Ascending aorta (tissue), 2 donors: ENCODE results near the gene RAB29. TPM values are rescaled to one million over a fixed set of nuclear protein-coding genes. Genes with fewer than 3 reads are reported as not detected.

Source experiments
- DNase-seq, 2 donors: peaks; one replicate each; pipeline ENCODE4 v3.0.0-alpha.2; 2019; ENCODE audit warnings: low spot score in 2 of 2
- H3K27ac ChIP-seq, 2 donors: fragments of 200-600 bp; sonication (generic); one replicate each; pipeline ENCODE4 v1.5.1; 2016 to 2017; ENCODE audit warnings: mild to moderate bottlenecking in 1 of 2
- H3K27me3 ChIP-seq: fragments of 200-600 bp; sonication (generic); one replicate; pipeline ENCODE4 v1.5.1; 2017
- H3K36me3 ChIP-seq, 2 donors: fragments of 200-600 bp; sonication (generic); one replicate each; pipeline ENCODE4 v1.5.1; 2016
- H3K4me1 ChIP-seq, 2 donors: fragments of 200-600 bp; sonication (generic); one replicate each; pipeline ENCODE4 v1.5.1; 2016 to 2017; ENCODE audit warnings: mild to moderate bottlenecking in 1 of 2
- H3K4me3 ChIP-seq, 2 donors: fragments of 200-600 bp; sonication (generic); one replicate each; pipeline ENCODE4 v1.5.1; 2016 to 2017; ENCODE audit warnings: mild to moderate bottlenecking in 1 of 2
- H3K9me3 ChIP-seq, 2 donors: fragments of 200-600 bp; sonication (generic); one replicate each; pipeline ENCODE4 v1.5.1; 2016
- CTCF ChIP-seq, 3 experiments: fragments of 200-600 bp in 2 of 3; fragments of 450-650 bp in 1 of 3; sonication (generic) in 2 of 3; IDR thresholded peaks; one replicate each; pipeline ENCODE4 v1.5.1; 2016 to 2019; ENCODE audit warnings: antibody characterized with exemption in 3 of 3, mild to moderate bottlenecking in 1 of 3, moderate library complexity in 1 of 3
- intact Hi-C: fragments of 100-400 bp; cut with DNase I; formaldehyde crosslinking; loops from one replicate; pipeline ENCODE4 v1.15.1; 2023
- total RNA-seq: library from RNA; depleted of rRNA; stranded (reverse); fragments of >200 nt; gene quantifications from one replicate; pipeline ENCODE4 v1.1.0, GENCODE V29; 2016

The RAB29 gene
- total RNA-seq, 1 donor from 2014 or later: 18.0 TPM

DNA sequence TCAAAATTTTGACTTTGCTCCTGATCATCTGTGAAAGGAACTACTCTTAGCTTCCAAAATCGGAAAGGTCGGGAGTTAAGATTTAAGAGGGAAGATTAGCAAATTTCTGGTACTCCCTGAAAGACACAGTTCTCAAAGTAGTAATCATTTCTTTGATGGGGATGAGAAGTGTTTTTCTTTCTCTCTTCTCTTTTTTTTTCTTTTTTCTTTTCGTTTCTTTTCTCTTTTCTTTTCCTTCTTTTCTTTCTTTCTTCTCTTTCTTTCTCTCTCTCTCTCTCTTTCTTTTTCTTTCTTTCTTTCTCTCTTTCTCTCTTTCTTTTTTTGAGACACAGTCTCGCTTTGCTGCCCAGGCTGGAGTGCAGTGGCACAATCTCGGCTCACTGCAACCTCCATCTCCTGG lies 5.1 kb upstream of the RAB29 start:
- no peak for DNase-seq
- Histone ChIP-seq H3K36me3 (no peaks in the 10 kb centered on the region), H3K9me3 (no peaks in the 10 kb centered on the region), H3K27me3 (no peaks in the 10 kb centered on the region), H3K4me1 (peaks cover 8 to 25% of the 10 kb centered on the region in 2 donors), H3K27ac (no peak overlapping the region), H3K4me3 (no peak overlapping the region)
- intact Hi-C loops: no loop called here
- no peak for TF ChIP-seq CTCF (IDR thresholded peaks at IDR 0.05)

GRCh38 chr1:205777994-205778393 lies 2.7 kb upstream of the RAB29 start:
- TF ChIP-seq CTCF (IDR thresholded peaks at IDR 0.05): no peak
- Histone ChIP-seq H3K4me1 (peaks cover 5 to 11% of the 10 kb centered on the region in 2 donors), H3K9me3 (no peaks in the 10 kb centered on the region), H3K27ac (no peak overlapping the region), H3K36me3 (no peaks in the 10 kb centered on the region), H3K4me3 (no peak overlapping the region), H3K27me3 (no peaks in the 10 kb centered on the region)
- no peak for DNase-seq
- intact Hi-C loops: no loop called here

DNA sequence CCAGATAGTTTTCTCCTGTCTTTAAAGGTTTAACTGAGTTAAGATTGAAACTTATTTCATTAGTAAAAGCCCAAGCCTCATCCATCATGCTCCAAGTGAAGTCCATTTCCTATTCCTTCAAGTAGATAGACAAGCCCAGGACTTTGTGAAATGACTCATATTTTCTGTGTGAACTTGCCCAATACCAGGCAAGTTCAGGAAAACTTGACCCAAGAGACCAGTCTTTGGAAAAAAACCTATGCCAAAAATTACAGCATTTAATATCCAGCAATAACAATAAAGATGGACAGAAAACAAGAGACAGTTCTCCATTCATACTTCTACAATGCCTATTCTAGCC lies 405 bp upstream of the RAB29 start:
- Histone ChIP-seq H3K4me1 (peaks cover 5 to 11% of the 10 kb centered on the region in 2 donors), H3K9me3 (no peaks in the 10 kb centered on the region), H3K36me3 (peaks cover 0 to 2% of the 10 kb centered on the region in 2 donors), H3K27me3 (no peaks in the 10 kb centered on the region), H3K27ac (peak overlapping the region; percentile 82 to 90), H3K4me3 (peak overlapping the region; percentile 77 to 93)
- TF ChIP-seq CTCF (IDR thresholded peaks at IDR 0.05): no peak
- no peak for DNase-seq
- intact Hi-C loops: loop anchor here (1.0 kb wide), 2 partner anchors 25 to 38 kb away; partner anchors contain the start of genes NUCKS1 and SLC41A1

- no peak for TF ChIP-seq CTCF (IDR thresholded peaks at IDR 0.05)
- H3K36me3 ChIP-seq: peaks cover 3 to 13% of the 10 kb centered on the region in 2 donors
- peaks cover 5 to 11% of the 10 kb centered on the region in 2 donors for H3K4me1 ChIP-seq
- H3K27me3 ChIP-seq: no peaks in the 10 kb centered on the region
- peak overlapping the region; percentile 82 to 90 for H3K27ac ChIP-seq
- no peaks in the 10 kb centered on the region for H3K9me3 ChIP-seq
- DNase-seq: no peak
- intact Hi-C loops: loop anchor here (1.0 kb wide), 2 partner anchors 24 to 39 kb away; partner anchors contain the start of genes NUCKS1 and SLC41A1
- H3K4me3 ChIP-seq: peak overlapping the region; percentile 77 to 93
Observed at GRCh38 chr1:205774198-205775014, 876 bp downstream of the RAB29 start.

DNA sequence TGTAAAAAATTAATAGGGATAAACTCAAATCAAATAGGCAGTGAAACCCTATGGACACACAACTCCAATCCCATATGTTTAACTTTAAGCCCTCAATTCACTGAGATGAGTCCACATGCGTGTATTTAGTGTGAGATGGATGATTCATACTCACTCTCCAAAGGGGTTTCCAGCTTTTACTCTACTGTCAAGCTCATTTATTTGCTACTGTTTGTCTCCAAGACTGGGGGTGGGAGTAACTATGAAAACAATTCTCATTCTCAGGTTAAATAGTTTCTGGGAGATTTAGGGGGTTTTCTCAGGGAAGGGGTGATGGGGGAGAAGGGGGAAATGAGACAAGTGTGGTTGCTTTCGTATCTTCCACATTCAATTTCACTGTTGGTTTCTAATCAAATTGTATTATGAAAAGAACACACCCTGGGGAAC lies 2.7 kb downstream of the RAB29 start:
- H3K4me3 ChIP-seq: no peak overlapping the region
- intact Hi-C loops: no loop called here
- H3K9me3 ChIP-seq: no peaks in the 10 kb centered on the region
- no peak for DNase-seq
- TF ChIP-seq CTCF (IDR thresholded peaks at IDR 0.05): no peak
- peaks cover 3 to 18% of the 10 kb centered on the region in 2 donors for H3K36me3 ChIP-seq
- H3K4me1 ChIP-seq: peaks cover 5 to 11% of the 10 kb centered on the region in 2 donors
- no peak overlapping the region for H3K27ac ChIP-seq
- no peaks in the 10 kb centered on the region for H3K27me3 ChIP-seq
